Natural killer cell (primary cell): Measurements from ENCODE around the gene ANXA3. TPM values are rescaled to one million over a fixed set of nuclear protein-coding genes. Genes with fewer than 3 reads are reported as not detected.
A peak's percentile ranks its signal among the peaks of the same experiment; 100 is the strongest.

Experiments
- ATAC-seq, 3 donors: fragments of 150-1000 bp in 2 of 3; fragments of 200-7000 bp in 1 of 3; cut with Tn5 transposase; 1 replicate in 1 of 3; 2 replicates in 2 of 3; pipeline ENCODE4 v1.10.0; 2021; ENCODE audit warnings: mild to moderate bottlenecking in 2 of 3, moderate library complexity in 2 of 3
- DNase-seq, 2 donors: peaks; one replicate each; pipeline versions ENCODE4 v3.0.0 to v3.0.0-alpha.2; 2013 to 2021; ENCODE audit warnings: mixed read lengths in 1 of 2
- H3K27ac ChIP-seq: one replicate; pipeline ENCODE4 v1.5.1; 2013; ENCODE audit warnings: mild to moderate bottlenecking, low read length
- H3K27me3 ChIP-seq: one replicate; pipeline ENCODE4 v1.6.1; 2013; ENCODE audit warnings: low read length; ENCODE audit not compliant: control insufficient read depth, insufficient read depth
- H3K36me3 ChIP-seq: one replicate; pipeline ENCODE4 v1.6.1; 2013; ENCODE audit warnings: low read length; ENCODE audit not compliant: control insufficient read depth, insufficient read depth
- H3K4me1 ChIP-seq: one replicate; pipeline ENCODE4 v1.6.1; 2013; ENCODE audit warnings: low read length; ENCODE audit not compliant: control insufficient read depth, insufficient read depth
- H3K4me3 ChIP-seq: one replicate; pipeline ENCODE4 v1.5.1; 2013; ENCODE audit warnings: low read length
- H3K9me3 ChIP-seq: one replicate; pipeline ENCODE4 v1.6.1; 2013; ENCODE audit warnings: low read length; ENCODE audit not compliant: control insufficient read depth, insufficient read depth
- H3K27ac Mint-ChIP-seq, 2 donors: one replicate each; pipeline ENCODE4 v1.8.0; 2022; ENCODE audit warnings: mild to moderate bottlenecking in 2 of 2, mixed read lengths in 2 of 2, moderate library complexity in 1 of 2
- H3K27me3 Mint-ChIP-seq, 2 donors: one replicate each; pipeline ENCODE4 v1.8.0; 2022; ENCODE audit warnings: low read depth in 2 of 2, mixed read lengths in 2 of 2
- H3K36me3 Mint-ChIP-seq: one replicate; pipeline ENCODE4 v1.8.0; 2022; ENCODE audit warnings: mixed read lengths
- H3K4me1 Mint-ChIP-seq, 2 donors: one replicate each; pipeline ENCODE4 v1.8.0; 2022; ENCODE audit warnings: mixed read lengths in 2 of 2
- H3K4me3 Mint-ChIP-seq: one replicate; pipeline ENCODE4 v1.8.0; 2022; ENCODE audit warnings: mild to moderate bottlenecking, moderate library complexity, mixed read lengths
- H3K9me3 Mint-ChIP-seq, 2 donors: one replicate each; pipeline ENCODE4 v1.8.0; 2022; ENCODE audit warnings: mixed read lengths in 2 of 2
- CTCF ChIP-seq: fragments of 200-600 bp; IDR thresholded peaks from one replicate; pipeline ENCODE4 v1.8.0; 2022; ENCODE audit warnings: antibody characterized with exemption
- WGBS: methylation state at CpG from one replicate; pipeline ENCODE4 v1.1.7; 2013; ENCODE audit warnings: missing lambda C conversion rate; ENCODE audit not compliant: insufficient coverage; 5-methylcytosine and 5-hydroxymethylcytosine counted together
- intact Hi-C: fragments of 100-400 bp; cut with micrococcal nuclease; formaldehyde crosslinking; loops from one replicate; pipeline ENCODE4 v1.14.2; 2022
- total RNA-seq, 4 donors: library from RNA; stranded (reverse); fragments of 120-200 nt in 1 of 4; gene quantifications; one replicate each; pipeline versions ENCODE4 v1.2.3 to v1.2.4, GENCODE V29; 2013 to 2022

The ANXA3 gene
- total RNA-seq, 3 donors from 2014 or later (not counting 1 experiment from before 2014, with no cell fraction given), result 1.1 to 1.2 TPM; not detected in 1

- Mint-ChIP-seq H3K9me3 (no peaks in the 10 kb centered on the region), H3K36me3 (no peaks in the 10 kb centered on the region), H3K4me1 (peaks cover 0 to 8% of the 10 kb centered on the region in 2 donors), H3K27me3 (peaks cover 0 to under 1% of the 10 kb centered on the region in 2 donors), H3K27ac (no peak overlapping the region), H3K4me3 (no peak overlapping the region)
- Histone ChIP-seq H3K9me3 (no peaks in the 10 kb centered on the region), H3K27ac (no peak overlapping the region), H3K27me3 (no peaks in the 10 kb centered on the region), H3K4me1 (peaks cover 3% of the 10 kb centered on the region), H3K4me3 (no peak overlapping the region), H3K36me3 (no peaks in the 10 kb centered on the region)
- ATAC-seq, result no peak
- DNase-seq, result peak in 1 of 2 donors; percentile 39
- 64% methylated on average over 3 of the region's 3 CpGs for WGBS
- intact Hi-C loops, result no loop called here
- TF ChIP-seq CTCF, result no peak
Observed at GRCh38 chr4:78612398-78613178, 61.0 kb downstream of the ANXA3 start.

GRCh38 chr4:78613522-78614321 lies 62.2 kb downstream of the ANXA3 start:
- Mint-ChIP-seq H3K36me3 (no peaks in the 10 kb centered on the region), H3K27ac (no peak overlapping the region), H3K4me1 (peaks cover 0 to 8% of the 10 kb centered on the region in 2 donors), H3K4me3 (no peak overlapping the region), H3K27me3 (peaks cover 0 to 5% of the 10 kb centered on the region in 2 donors), H3K9me3 (no peaks in the 10 kb centered on the region)
- Histone ChIP-seq H3K36me3 (no peaks in the 10 kb centered on the region), H3K4me3 (no peak overlapping the region), H3K27me3 (no peaks in the 10 kb centered on the region), H3K27ac (peak overlapping the region; percentile 17), H3K4me1 (peaks cover 3% of the 10 kb centered on the region), H3K9me3 (no peaks in the 10 kb centered on the region)
- 40% methylated on average over 7 of the region's 7 CpGs for WGBS
- intact Hi-C loops, result no loop called here
- peak in 1 of 2 donors; percentile 14 for DNase-seq
- no peak for TF ChIP-seq CTCF
- ATAC-seq, result no peak

- Histone ChIP-seq H3K27ac (no peak overlapping the region), H3K9me3 (no peaks in the 10 kb centered on the region), H3K4me3 (no peak overlapping the region), H3K27me3 (no peaks in the 10 kb centered on the region), H3K4me1 (peaks cover 3% of the 10 kb centered on the region), H3K36me3 (no peaks in the 10 kb centered on the region)
- WGBS, result 95% methylated on average over 6 of the region's 7 CpGs
- no peak overlapping the region for H3K4me3 Mint-ChIP-seq
- ATAC-seq, result no peak
- no peaks in the 10 kb centered on the region for H3K4me1 Mint-ChIP-seq
- no peak for DNase-seq
- H3K27ac Mint-ChIP-seq, result no peak overlapping the region
- H3K9me3 Mint-ChIP-seq, result no peaks in the 10 kb centered on the region
- TF ChIP-seq CTCF, result no peak
- intact Hi-C loops, result no loop called here
- peaks cover 0 to 5% of the 10 kb centered on the region in 2 donors for H3K27me3 Mint-ChIP-seq
- H3K36me3 Mint-ChIP-seq, result no peaks in the 10 kb centered on the region
Observed at GRCh38 chr4:78616046-78616498, 64.5 kb downstream of the ANXA3 start.
